HepG2 (cell line): ENCODE results near the gene EMILIN1. TPM values are rescaled to one million over a fixed set of nuclear protein-coding genes. Genes with fewer than 3 reads are reported as not detected.

Experiments
- ATAC-seq: fragments of 200-7000 bp; cut with Tn5 transposase; 3 replicates; pipeline ENCODE4 v1.9.1; 2020; ENCODE audit warnings: mild to moderate bottlenecking, moderate library complexity
- BruUV-seq: library from RNA; stranded (reverse); fragments of 400-500 nt; replicated peaks from 2 replicates; lab custom pipeline; 2021; lab: Mats Ljungman, UMichigan
- CTCF ChIA-PET: fragments of 300-600 bp; formaldehyde crosslinking; extraction: SDS; loops from one replicate; lab custom pipeline; 2021; ENCODE audit warnings: low total read pairs, inconsistent platforms, low intra/inter-chr PET ratio; lab: Yijun Ruan, JAX
- POLR2A ChIA-PET: fragments of 350-600 bp; sonication (Branson Sonifier 250); formaldehyde crosslinking; loops from one replicate; lab custom pipeline; 2020; ENCODE audit warnings: antibody characterized with exemption, inconsistent platforms; lab: Yijun Ruan, JAX
- DNase-seq: peaks from one replicate; pipeline ENCODE4 v3.0.0-alpha.2; 2015; ENCODE audit warnings: low spot score
- FAIRE-seq: peaks from 3 replicates; lab custom pipeline; 2011; peaks lifted over from hg19 to GRCh38; lab: Jason Lieb, UNC
- H2AFZ ChIP-seq: one replicate; pipeline ENCODE4 v1.6.1; 2011; ENCODE audit warnings: low read length, inconsistent platforms
- H3K27ac ChIP-seq: fragments of 300-600 bp; 3 replicates; pipeline ENCODE4 v1.8.0; 2011; ENCODE audit warnings: mixed run types, mild to moderate bottlenecking, mixed read lengths, low read length, inconsistent platforms; ENCODE audit not compliant: insufficient read depth; ENCODE audit errors: extremely low read length
- H3K27me3 ChIP-seq, 2 experiments: fragments of 200-600 bp in 1 of 2; 2 replicates in 1 of 2; 3 replicates in 1 of 2; pipeline versions ENCODE4 v1.6.0 to v1.8.0; 2011; ENCODE audit warnings: low read length in 2 of 2, mild to moderate bottlenecking in 2 of 2, moderate library complexity in 2 of 2, inconsistent platforms in 1 of 2; ENCODE audit not compliant: insufficient read depth in 2 of 2, control insufficient read depth in 1 of 2
- H3K36me3 ChIP-seq, 2 experiments: fragments of 200-600 bp in 1 of 2; replicated peaks in 1 of 2; 2 replicates in 1 of 2; 3 replicates in 1 of 2; pipeline versions ENCODE4 v1.5.1 to v1.8.0; 2011; ENCODE audit warnings: low read length in 2 of 2, inconsistent platforms in 1 of 2; ENCODE audit not compliant: insufficient read depth in 2 of 2, control insufficient read depth in 1 of 2
- H3K4me1 ChIP-seq: 2 replicates; pipeline ENCODE4 v1.5.1; 2012; ENCODE audit warnings: low read length, inconsistent platforms; ENCODE audit not compliant: insufficient read depth
- H3K4me2 ChIP-seq: 2 replicates; pipeline ENCODE4 v1.6.0; 2011; ENCODE audit warnings: low read depth, low read length, inconsistent platforms
- H3K4me3 ChIP-seq, 3 experiments: fragments of 200-600 bp in 1 of 3; sonication (generic), shearing (Covaris generic) in 1 of 3; replicated peaks in 1 of 3; 2 replicates each; pipeline ENCODE4 v1.5.1; 2011 to 2016; ENCODE audit warnings: low read length in 3 of 3, inconsistent platforms in 2 of 3, low read depth in 2 of 3, mild to moderate bottlenecking in 2 of 3, control low read depth in 1 of 3, mixed read lengths in 1 of 3; ENCODE audit not compliant: insufficient read depth in 1 of 3
- H3K79me2 ChIP-seq: one replicate; pipeline ENCODE4 v1.6.1; 2011; ENCODE audit warnings: low read length, inconsistent platforms; ENCODE audit not compliant: insufficient read depth
- H3K9ac ChIP-seq: 2 replicates; pipeline ENCODE4 v1.6.0; 2011; ENCODE audit warnings: mild to moderate bottlenecking, low read depth, low read length, inconsistent platforms; ENCODE audit not compliant: insufficient read depth
- H3K9me3 ChIP-seq: 2 replicates; pipeline ENCODE4 v1.5.1; 2012; ENCODE audit warnings: mild to moderate bottlenecking, low read length
- H4K20me1 ChIP-seq: 2 replicates; pipeline ENCODE4 v1.6.0; 2011; ENCODE audit warnings: inconsistent platforms, mild to moderate bottlenecking, low read length, moderate library complexity; ENCODE audit not compliant: insufficient read depth
- CBX2 ChIP-seq, 2 experiments: fragments of 200-600 bp in 1 of 2; sonication (generic); formaldehyde crosslinking in 1 of 2; IDR thresholded peaks; 2 replicates each; pipeline versions ENCODE4 v1.7.0 to v1.8.1; 2018 to 2022; ENCODE audit warnings: low read depth in 2 of 2, low read length in 1 of 2, mild to moderate bottlenecking in 1 of 2, missing genetic modification reagents in 1 of 2
- E2F5 ChIP-seq: sonication (generic); formaldehyde crosslinking; conservative IDR thresholded peaks from 2 replicates; pipeline ENCODE4 v1.4.0; 2020; ENCODE audit warnings: missing genetic modification reagents
- HDAC2 ChIP-seq: sonication (generic); formaldehyde crosslinking; IDR thresholded peaks from 2 replicates; pipeline ENCODE4 v1.4.0; 2020; ENCODE audit warnings: missing genetic modification reagents
- HMGXB4 ChIP-seq, 2 experiments: sonication (generic) in 1 of 2; formaldehyde crosslinking in 1 of 2; IDR thresholded peaks; 2 replicates each; pipeline versions ENCODE4 v1.4.0 to v1.6.1; 2018 to 2020; ENCODE audit warnings: missing genetic modification reagents in 2 of 2, borderline replicate concordance in 1 of 2, low read depth in 1 of 2, mild to moderate bottlenecking in 1 of 2, missing biosample characterization in 1 of 2
- MTA3 ChIP-seq: sonication (generic); formaldehyde crosslinking; IDR thresholded peaks from 2 replicates; pipeline ENCODE4 v1.4.0; 2020; ENCODE audit warnings: missing genetic modification reagents
- NFYC ChIP-seq: IDR thresholded peaks from 2 replicates; pipeline ENCODE4 v1.6.1; 2016; ENCODE audit warnings: missing genetic modification reagents, missing compliant biosample characterization
- POGK ChIP-seq: sonication (generic); formaldehyde crosslinking; conservative IDR thresholded peaks from 2 replicates; pipeline ENCODE4 v1.8.0; 2022; ENCODE audit warnings: mild to moderate bottlenecking, moderate library complexity, missing genetic modification reagents
- POLR2G ChIP-seq: fragments of 200-400 bp; formaldehyde crosslinking; IDR thresholded peaks from 2 replicates; pipeline ENCODE4 v1.6.1; 2018; ENCODE audit warnings: mild to moderate bottlenecking, low read depth, low read length, moderate library complexity
- RBFOX2 ChIP-seq: fragments of 200-400 bp; formaldehyde crosslinking; IDR thresholded peaks from 2 replicates; pipeline ENCODE4 v1.6.1; 2017; ENCODE audit warnings: low read depth, mild to moderate bottlenecking, low read length
- RFX5 ChIP-seq: IDR thresholded peaks from 2 replicates; pipeline ENCODE4 v1.6.1; 2011; ENCODE audit warnings: low read depth, low read length, improper control_type of control experiment
- ZFP36 ChIP-seq: fragments of 150-350 bp; IDR thresholded peaks from 2 replicates; pipeline ENCODE4 v1.6.1; 2018; ENCODE audit warnings: borderline replicate concordance, low read length, low read depth; ENCODE audit not compliant: partially characterized antibody
- ZIK1 ChIP-seq: sonication (generic); formaldehyde crosslinking; IDR thresholded peaks from 2 replicates; pipeline ENCODE4 v1.5.0; 2020; ENCODE audit warnings: mild to moderate bottlenecking, low read depth, missing genetic modification reagents, borderline replicate concordance
- ZNF430 ChIP-seq: sonication (generic); formaldehyde crosslinking; IDR thresholded peaks from 2 replicates; pipeline ENCODE4 v1.9.0; 2021; ENCODE audit warnings: mild to moderate bottlenecking, missing genetic modification reagents
- WGBS: methylation state at CpG from one replicate; pipeline ENCODE4 v1.1.6; 2017; ENCODE audit warnings: low lambda C conversion rate; 5-methylcytosine and 5-hydroxymethylcytosine counted together
- in situ Hi-C: cut with HindIII; loops from 2 replicates; pipeline ENCODE4 v1.10.0; 2017; ENCODE audit warnings: low pct_unique_long_range_greater_than_20kb; ENCODE audit not compliant: extremely low pct_ligation_motif_present
- intact Hi-C: fragments of 100-400 bp; cut with micrococcal nuclease; formaldehyde crosslinking; loops from one replicate; pipeline ENCODE4 v1.10.0; 2022; ENCODE audit not compliant: unreplicated experiment
- polyA plus RNA-seq, 8 experiments: library from polyadenylated mRNA; depleted of rRNA in 3 of 8; stranded (reverse) in 7 of 8; unstranded in 1 of 8; fragments of >200 nt; fragmentation: Illumina TruSeq in 4 of 8; extraction: Trizol in 4 of 8; gene quantifications; 2 replicates each; pipeline versions ENCODE4 v1.2.1 to v1.2.3, GENCODE V29; 2011 to 2016; ENCODE audit warnings: low read depth in 4 of 8, missing spikeins in 1 of 8, mixed read lengths in 1 of 8; ENCODE audit not compliant: insufficient read depth in 1 of 8
- total RNA-seq, 5 experiments: library from RNA; depleted of rRNA; stranded (reverse); fragments of >200 nt; fragmentation: Illumina TruSeq; extraction: Trizol; gene quantifications; 2 replicates each; pipeline ENCODE4 v1.2.3, GENCODE V29; 2016; ENCODE audit warnings: low read depth in 1 of 5

EMILIN1 gene
- total and polyA plus RNA-seq, 2 of the 13 experiments (the other 11 are each of a cell fraction or from before 2014, with no cell fraction given) = 8.1 to 9.7 TPM

GRCh38 chr2:27039426-27039825, 39.0 kb upstream of the EMILIN1 start:
- TF ChIP-seq MTA3 (CRISPR knock-in tag) (no peak), CBX2 (IDR thresholded peaks at IDR 0.05; ENCODE audit: low read depth, low read length) (no peak), CBX2 (CRISPR knock-in tag; IDR thresholded peaks at IDR 0.05; ENCODE audit: low read depth) (no peak), POGK (no peak), POLR2G (peak; percentile 39), RFX5 (no peak)
- TF ChIP-seq, all 625 proteins: peak for 1
- Histone ChIP-seq H2AFZ (no peak overlapping the region), H3K9me3 (no peaks in the 10 kb centered on the region), H3K4me2 (no peak overlapping the region), H4K20me1 (no peaks in the 10 kb centered on the region; the same call in 1 of the 2 replicates), H3K9ac (no peak overlapping the region), H3K4me3 (no peak overlapping the region), H3K36me3 (peaks cover 66 to 80% of the 10 kb centered on the region in 2 experiments), H3K79me2 (peaks cover 18% of the 10 kb centered on the region), H3K4me1 (peaks cover 18% of the 10 kb centered on the region), H3K27me3 (no peaks in the 10 kb centered on the region), H3K27ac (no peak overlapping the region)
- POLR2A ChIA-PET = interaction anchor here (3.0 kb wide), 1 partner anchor 11 kb away, joined by 19 read pairs; the partner anchor contains the start of gene AGBL5
- BruUV-seq = no TSS peak
- 93% methylated on average over 6 of the region's 6 CpGs for WGBS
- intact Hi-C loops (loop anchor here (10.0 kb wide), 1 partner anchor 45 kb away; the partner anchor contains the start of gene KHK), in situ Hi-C loops (no loop called here)
- ATAC-seq (no peak; the same call in 2 of the 3 replicates), DNase-seq (no peak), FAIRE-seq (no peak)
- CTCF ChIA-PET = no interaction called here

- H3K27me3 ChIP-seq = no peaks in the 10 kb centered on the region
- H3K4me2 ChIP-seq = no peak overlapping the region
- WGBS = over 99% methylated on average over 7 of the region's 7 CpGs
- ChIA-PET CTCF (no interaction called here), POLR2A (interaction anchor here (4.2 kb wide), 1 partner anchor 11 kb away, joined by 28 read pairs; the partner anchor contains the start of gene AGBL5)
- H3K27ac ChIP-seq = no peak overlapping the region
- H3K9ac ChIP-seq = no peak overlapping the region
- BruUV-seq = no TSS peak
- no peak for FAIRE-seq
- intact Hi-C loops (loop anchor here (10.0 kb wide), 1 partner anchor 45 kb away; the partner anchor contains the start of gene KHK), in situ Hi-C loops (no loop called here)
- H4K20me1 ChIP-seq = no peaks in the 10 kb centered on the region; the same call in 1 of the 2 replicates
- peaks cover 13% of the 10 kb centered on the region for H3K4me1 ChIP-seq
- H3K79me2 ChIP-seq = peaks cover 14% of the 10 kb centered on the region
- H2AFZ ChIP-seq = no peak overlapping the region
- DNase-seq = no peak
- no peak overlapping the region for H3K4me3 ChIP-seq
- no peak; the same call in 1 of the 3 replicates for ATAC-seq
- H3K36me3 ChIP-seq = peaks cover 65 to 78% of the 10 kb centered on the region in 2 experiments
- no peaks in the 10 kb centered on the region for H3K9me3 ChIP-seq
- TF ChIP-seq NFYC (CRISPR knock-in tag) (no peak), ZIK1 (CRISPR knock-in tag) (no peak), HMGXB4 (CRISPR knock-in tag; IDR thresholded peaks at IDR 0.05; ENCODE audit: borderline replicate concordance in 1 of 2, low read depth in 1 of 2) (no peak), HDAC2 (CRISPR knock-in tag) (no peak), RBFOX2 (peak; percentile 24), E2F5 (no peak), ZFP36 (no peak), ZNF430 (CRISPR knock-in tag) (0 out of 2 replicates have a peak, but pooled peaks have one; percentile 29)
These were observed 38.5 kb upstream of the EMILIN1 start for GRCh38 chr2:27039871-27040270.
